GM18526 (cell line): ENCODE results near the gene MERTK.

ENCODE experiments used
- POLR2A ChIP-seq: IDR thresholded peaks from 3 replicates; pipeline ENCODE4 v1.6.1; 2011; ENCODE audit not compliant: insufficient read length; ENCODE audit errors: extremely low read depth

MERTK gene

GRCh38 chr2:111897924-111898702 lies at the start of gene MERTK:
MERTK (plus strand) TSS chr2:111898607; CDS start chr2:111898736, 129 bp downstream.
- TF ChIP-seq POLR2A = peak; percentile 47

- peak; percentile 88 for TF ChIP-seq POLR2A
Measured at GRCh38 chr2:111883661-111884591, 14.5 kb upstream of the MERTK start, which contains the start of gene ANAPC1. ANAPC1 (minus strand) TSS chr2:111884193; CDS start chr2:111880825, 3,368 bp downstream.

- no peak for TF ChIP-seq POLR2A
Measured at GRCh38 chr2:111884592-111884964, 13.8 kb upstream of the MERTK start.

GRCh38 chr2:111896024-111896423 lies 2.4 kb upstream of the MERTK start:
- no peak for TF ChIP-seq POLR2A

GRCh38 chr2:111896576-111896975 lies 1.8 kb upstream of the MERTK start:
- no peak for TF ChIP-seq POLR2A

GRCh38 chr2:111897630-111897923 lies 830 bp upstream of the MERTK start:
- TF ChIP-seq POLR2A = no peak

GRCh38 chr2:111898703-111899514 lies 502 bp downstream of the MERTK start:
- TF ChIP-seq POLR2A = no peak

- TF ChIP-seq POLR2A = no peak
Measured at GRCh38 chr2:111900859-111901258, 2.5 kb downstream of the MERTK start.

- no peak for TF ChIP-seq POLR2A
Measured at GRCh38 chr2:111903516-111903915, 5.1 kb downstream of the MERTK start.

GRCh38 chr2:111903930-111904439 lies 5.6 kb downstream of the MERTK start:
- no peak for TF ChIP-seq POLR2A

- TF ChIP-seq POLR2A = no peak
Measured at GRCh38 chr2:111904726-111905474, 6.5 kb downstream of the MERTK start.

- TF ChIP-seq POLR2A = no peak
Measured at GRCh38 chr2:111905990-111906735, 7.8 kb downstream of the MERTK start.

GRCh38 chr2:111908578-111908977 lies 10.2 kb downstream of the MERTK start:
- no peak for TF ChIP-seq POLR2A

- TF ChIP-seq POLR2A = no peak
Measured at GRCh38 chr2:111909079-111909478, 10.7 kb downstream of the MERTK start.

- TF ChIP-seq POLR2A = no peak
Measured at GRCh38 chr2:111910609-111911277, 12.3 kb downstream of the MERTK start.
